ENCODE data around the gene C1orf116. TPM values are rescaled to one million over a fixed set of nuclear protein-coding genes. Genes with fewer than 3 reads are reported as not detected.

Gene C1orf116
- total RNA-seq, 2 experiments from 2014 or later: not detected

DNA sequence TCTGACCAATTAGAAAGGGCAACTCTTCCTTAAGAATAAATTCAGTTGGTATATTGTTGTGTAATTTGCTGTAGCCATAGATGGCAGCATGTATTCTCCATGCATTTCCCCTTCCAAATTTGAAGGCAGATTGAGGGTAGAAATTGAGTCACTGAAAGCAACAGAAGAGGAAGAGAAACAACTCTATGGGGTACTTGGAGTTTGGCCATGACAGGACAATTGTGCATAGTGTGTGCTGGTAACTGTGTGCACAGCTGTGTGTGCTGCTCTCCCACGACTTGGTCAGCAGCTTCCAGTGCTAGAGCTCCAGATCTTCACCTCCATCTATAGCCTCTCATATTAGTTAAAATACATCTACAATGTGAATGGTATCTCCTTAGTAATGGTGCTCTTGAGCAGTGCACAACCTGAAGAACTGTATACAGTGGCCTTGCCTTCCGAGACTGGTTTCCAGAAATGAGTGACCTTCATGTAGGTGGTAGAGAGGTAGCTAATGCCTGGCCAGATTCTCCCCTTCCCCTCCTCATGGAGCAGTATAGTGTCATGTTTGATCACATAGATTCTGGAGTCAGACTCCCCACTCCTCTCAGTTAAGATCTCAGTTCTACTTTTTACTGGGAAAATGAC lies 61.4 kb downstream of the C1orf116 start:
- no peak for DNase-seq
- POLR2A ChIA-PET: no interaction called here
- H3K27ac Mint-ChIP-seq: no peak overlapping the region
- no peaks in the 10 kb centered on the region for H3K36me3 Mint-ChIP-seq
- H3K4me1 Mint-ChIP-seq (ENCODE audit: low read depth): peaks cover 19% of the 10 kb centered on the region
- intact Hi-C loops (cut with micrococcal nuclease): no loop called here
- H3K9me3 Mint-ChIP-seq: no peaks in the 10 kb centered on the region
- H3K27me3 Mint-ChIP-seq: peaks cover 9% of the 10 kb centered on the region
- no peak overlapping the region for H3K4me3 Mint-ChIP-seq
- CTCF ChIA-PET: interaction anchor here (0.8 to 3.1 kb wide), 4 partner anchors 11 to 245 kb away, joined by 3 to 25 read pairs (median 6); no protein-coding TSS in a partner anchor

DNA sequence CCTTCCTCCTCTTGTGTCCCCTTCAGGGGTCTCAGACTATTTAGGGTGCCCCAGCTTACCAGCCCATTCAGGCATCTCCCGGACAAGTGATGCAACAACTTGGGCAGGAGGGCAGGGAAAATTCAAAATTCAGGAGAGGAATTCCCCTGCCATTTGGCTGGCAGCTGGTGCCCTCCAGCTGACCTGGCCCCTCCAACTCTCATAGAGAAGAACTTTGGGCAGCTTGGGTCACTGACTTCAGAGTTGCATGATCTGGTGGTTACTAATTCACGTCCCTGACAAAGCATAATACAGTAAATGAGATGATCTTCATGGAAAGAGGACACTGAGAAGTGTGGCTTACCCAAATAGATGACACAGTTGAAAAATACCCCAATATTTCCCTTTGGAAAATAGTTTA lies 62.1 kb downstream of the C1orf116 start, which contains the start of gene FCAMR:
TSS of gene FCAMR (minus strand) at position 15 of the 400 bp plus-strand sequence. CDS start 335 bp downstream, outside the sequence.
- Mint-ChIP-seq H3K4me1 (ENCODE audit: low read depth) (peaks cover 19% of the 10 kb centered on the region), H3K9me3 (no peaks in the 10 kb centered on the region), H3K27ac (no peak within 1 kb of the TSS), H3K36me3 (no peaks in the 10 kb centered on the region), H3K4me3 (no peak within 1 kb of the TSS), H3K27me3 (peaks cover 9% of the 10 kb centered on the region)
- DNase-seq: no peak
- ChIA-PET CTCF (interaction anchor here (1.2 to 2.0 kb wide), 3 partner anchors 12 to 34 kb away, joined by 4 to 7 read pairs (median 5); no protein-coding TSS in a partner anchor), POLR2A (no interaction called here)
- intact Hi-C loops (cut with micrococcal nuclease): no loop called here

- CTCF ChIA-PET: interaction anchor here (1.0 to 2.0 kb wide), 3 partner anchors 13 to 34 kb away, joined by 3 to 7 read pairs (median 5); no protein-coding TSS in a partner anchor
- Mint-ChIP-seq H3K4me1 (ENCODE audit: low read depth) (peaks cover 19% of the 10 kb centered on the region), H3K27me3 (peaks cover 9% of the 10 kb centered on the region), H3K9me3 (no peaks in the 10 kb centered on the region), H3K4me3 (no peak overlapping the region), H3K27ac (no peak overlapping the region), H3K36me3 (no peaks in the 10 kb centered on the region)
- POLR2A ChIA-PET: no interaction called here
- no peak for DNase-seq
- intact Hi-C loops (cut with micrococcal nuclease): no loop called here
These were observed 63.5 kb downstream of the C1orf116 start for GRCh38 chr1:206969090-206969489.

Other genes starting within 250 kb of the C1orf116 start
- gene IL20, start 167.1 kb downstream of the C1orf116 start, total RNA-seq: not detected
- gene IL24, start 135.3 kb downstream of the C1orf116 start, total RNA-seq: 10 to 100 TPM in 1 of 2 experiments, 1 to 10 TPM in 1; 9.8 to 10.0 TPM
- gene FCMR, start 110.8 kb downstream of the C1orf116 start, total RNA-seq: 10 to 100 TPM; 65.7 to 73.0 TPM
- gene PIGR, start 86.3 kb downstream of the C1orf116 start, total RNA-seq: under 1 TPM; 0.10 TPM
- not detected for gene FCAMR, start 62.3 kb downstream of the C1orf116 start, total RNA-seq
- 1 to 10 TPM; 6.3 to 7.2 TPM for gene YOD1, start 18.5 kb upstream of the C1orf116 start, total RNA-seq
- 1 to 10 TPM; 2.1 to 2.5 TPM for gene PFKFB2, start 20.5 kb upstream of the C1orf116 start, total RNA-seq
- gene C4BPB, start 56.1 kb upstream of the C1orf116 start, total RNA-seq: under 1 TPM; 0.24 to 0.39 TPM
- gene C4BPA, start 71.5 kb upstream of the C1orf116 start, total RNA-seq: not detected